GM18951 (cell line): ENCODE data around the gene TMEM203.

Experiments used
- POLR2A ChIP-seq: IDR thresholded peaks from 4 replicates; pipeline ENCODE4 v1.6.1; 2011; ENCODE audit warnings: mild to moderate bottlenecking; ENCODE audit not compliant: insufficient read length, insufficient read depth; ENCODE audit errors: extremely low read depth
- in situ Hi-C: fragments of 300-500 bp; cut with MboI; formaldehyde crosslinking; loops from one replicate; pipeline ENCODE4 v1.12.0; 2022; ENCODE audit warnings: low sequenced_read_pairs, mixed read lengths, inconsistent platforms; ENCODE audit not compliant: unreplicated experiment

The TMEM203 gene

GRCh38 chr9:137159105-137160053 lies 46.1 kb downstream of the TMEM203 start:
- in situ Hi-C loops = no loop called here
- TF ChIP-seq POLR2A = no peak

- in situ Hi-C loops = no loop called here
- TF ChIP-seq POLR2A = no peak
Measured at GRCh38 chr9:137158625-137159024, 46.8 kb downstream of the TMEM203 start.

DNA sequence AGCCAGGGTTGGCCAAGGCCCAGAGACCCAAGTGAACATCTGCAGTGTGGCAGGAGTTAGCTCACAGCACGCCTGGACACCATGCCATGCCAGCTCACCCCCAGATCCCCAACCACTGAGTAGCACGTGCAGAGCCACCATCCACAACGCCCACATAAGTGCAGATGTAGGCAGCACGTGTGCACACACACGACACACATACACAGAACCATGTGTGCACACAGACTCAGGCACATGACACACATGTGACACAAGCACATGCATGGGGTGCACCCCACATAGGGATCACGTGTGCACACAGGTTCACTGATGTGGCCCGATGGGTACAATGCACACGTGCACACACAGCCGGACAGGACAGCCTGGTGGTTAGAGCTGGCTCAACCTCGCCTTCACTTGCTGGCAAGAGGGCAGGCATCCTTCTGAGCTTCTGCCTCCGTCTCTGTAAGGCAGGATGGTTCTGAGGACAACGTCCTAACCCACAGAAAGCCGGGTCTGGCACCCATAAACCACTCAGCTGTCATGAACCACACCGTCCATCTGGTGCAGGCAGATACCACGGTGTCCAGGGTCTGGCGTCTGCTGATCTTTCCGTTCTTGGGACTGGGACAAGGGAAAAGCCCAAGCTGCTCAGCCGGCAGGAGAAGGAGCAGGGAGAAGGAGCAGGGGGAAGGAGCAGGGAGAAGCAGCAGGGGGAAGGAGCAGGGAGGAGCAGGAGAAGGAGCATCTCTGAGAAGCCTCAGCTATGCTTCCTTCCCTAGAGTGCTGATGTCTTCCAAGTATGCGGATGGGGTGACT lies 47.6 kb downstream of the TMEM203 start:
- in situ Hi-C loops = no loop called here
- no peak for TF ChIP-seq POLR2A

DNA sequence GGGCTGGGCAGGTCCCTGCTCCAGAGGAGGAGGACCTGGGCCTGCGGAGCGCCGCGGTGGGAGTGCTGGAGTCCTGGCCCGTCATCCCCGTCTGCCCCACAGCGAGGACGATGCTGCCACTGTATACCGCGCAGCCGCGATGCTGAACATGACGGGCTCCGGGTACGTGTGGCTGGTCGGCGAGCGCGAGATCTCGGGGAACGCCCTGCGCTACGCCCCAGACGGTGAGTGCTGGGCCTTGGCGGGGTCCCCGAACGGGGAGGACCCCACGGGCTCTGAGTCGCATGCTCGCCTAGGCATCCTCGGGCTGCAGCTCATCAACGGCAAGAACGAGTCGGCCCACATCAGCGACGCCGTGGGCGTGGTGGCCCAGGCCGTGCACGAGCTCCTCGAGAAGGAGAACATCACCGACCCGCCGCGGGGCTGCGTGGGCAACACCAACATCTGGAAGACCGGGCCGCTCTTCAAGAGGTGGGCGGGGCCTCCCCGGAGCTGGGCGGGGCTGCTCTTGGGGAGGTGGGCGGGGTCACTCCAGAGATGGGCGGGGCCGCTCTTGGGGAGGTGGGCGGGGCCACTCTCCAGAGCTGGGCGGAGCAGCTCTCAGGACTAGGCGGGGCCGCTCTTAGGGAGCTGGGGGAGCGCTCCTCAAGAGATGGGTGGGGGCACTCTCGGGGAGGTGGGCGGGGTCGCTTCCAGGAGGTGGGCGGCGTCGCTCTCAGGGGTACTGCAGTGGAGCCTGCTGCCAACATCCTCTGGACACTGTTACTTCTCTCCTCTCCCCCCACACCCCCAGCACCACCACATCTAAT lies 48.7 kb downstream of the TMEM203 start:
- TF ChIP-seq POLR2A = peak; percentile 37
- in situ Hi-C loops = no loop called here
